K562 (cell line): ENCODE results near the gene MRPL37. TPM values are rescaled to one million over a fixed set of nuclear protein-coding genes. Genes with fewer than 3 reads are reported as not detected.
A peak's percentile ranks its signal among the peaks of the same experiment; 100 is the strongest.

Experiments used
- ATAC-seq: fragments of 200-7000 bp; cut with Tn5 transposase; 3 replicates; pipeline ENCODE4 v1.9.1; 2020; ENCODE audit warnings: moderate library complexity
- BruUV-seq: library from RNA; stranded (reverse); fragments of 400-500 nt; replicated peaks from 2 replicates; lab custom pipeline; 2021; lab: Mats Ljungman, UMichigan
- CTCF ChIA-PET: fragments of 300-600 bp; formaldehyde crosslinking; extraction: SDS; loops from one replicate; lab custom pipeline; 2021; ENCODE audit warnings: low intra/inter-chr PET ratio; lab: Yijun Ruan, JAX
- POLR2A ChIA-PET: fragments of 300-600, 350-650 bp; sonication (Branson Sonifier 250); formaldehyde crosslinking; extraction: SDS; loops from one replicate; lab custom pipeline; 2021; ENCODE audit warnings: antibody characterized with exemption, inconsistent platforms; lab: Yijun Ruan, JAX
- DNase-seq, 4 experiments: peaks; one replicate each; pipeline versions ENCODE4 v3.0.0 to v3.0.0-alpha.2; 2011 to 2018; ENCODE audit warnings: low spot score in 3 of 4, mixed read lengths in 3 of 4; ENCODE audit errors: extremely low read depth in 1 of 4
- FAIRE-seq: peaks from 2 replicates; lab custom pipeline; 2011; peaks lifted over from hg19 to GRCh38; lab: Jason Lieb, UNC
- H2AFZ ChIP-seq: 2 replicates; pipeline ENCODE4 v1.6.0; 2011; ENCODE audit warnings: low read depth, low read length, control low read depth, inconsistent platforms
- H3K27ac ChIP-seq: fragments of 200-600 bp; 3 replicates; pipeline ENCODE4 v1.8.0; 2011; ENCODE audit warnings: low read depth, mild to moderate bottlenecking, control low read depth, inconsistent platforms, low read length, moderate library complexity, mixed read lengths; ENCODE audit errors: extremely low read depth
- H3K27me3 ChIP-seq, 2 experiments: fragments of 300-600 bp in 1 of 2; 2 replicates in 1 of 2; 3 replicates in 1 of 2; pipeline versions ENCODE4 v1.6.0 to v1.8.0; 2011; ENCODE audit warnings: inconsistent platforms in 2 of 2, low read length in 2 of 2, mild to moderate bottlenecking in 1 of 2, mixed read lengths in 1 of 2, moderate library complexity in 1 of 2; ENCODE audit not compliant: control insufficient read depth in 2 of 2, insufficient read depth in 2 of 2
- H3K36me3 ChIP-seq: fragments of 300-600 bp; 3 replicates; pipeline ENCODE4 v1.8.0; 2011; ENCODE audit warnings: mild to moderate bottlenecking, low read length, inconsistent platforms; ENCODE audit not compliant: control insufficient read depth, insufficient read depth
- H3K4me1 ChIP-seq, 2 experiments: fragments of 200-600 bp in 1 of 2; replicated peaks in 1 of 2; 2 replicates in 1 of 2; 3 replicates in 1 of 2; pipeline versions ENCODE4 v1.5.1 to v1.8.0; 2011; ENCODE audit warnings: inconsistent platforms in 2 of 2, low read length in 2 of 2, mild to moderate bottlenecking in 1 of 2, mixed read lengths in 1 of 2, moderate library complexity in 1 of 2; ENCODE audit not compliant: control insufficient read depth in 2 of 2, insufficient read depth in 2 of 2
- H3K4me2 ChIP-seq: 2 replicates; pipeline ENCODE4 v1.6.1; 2011; ENCODE audit warnings: low read length, control low read depth, inconsistent platforms, mixed read lengths; ENCODE audit not compliant: insufficient read depth
- H3K4me3 ChIP-seq: fragments of 200-600 bp; sonication (generic), shearing (Covaris generic); 2 replicates; pipeline ENCODE4 v1.5.1; 2016; ENCODE audit warnings: control low read depth, inconsistent platforms
- H3K79me2 ChIP-seq: fragments of 200-600 bp; 3 replicates; pipeline ENCODE4 v1.8.0; 2011; ENCODE audit warnings: low read length, inconsistent platforms; ENCODE audit not compliant: control insufficient read depth, insufficient read depth
- H3K9ac ChIP-seq, 2 experiments: 2 replicates each; pipeline versions ENCODE4 v1.6.0 to v1.6.1; 2011; ENCODE audit warnings: low read depth in 2 of 2, low read length in 2 of 2, control low read depth in 1 of 2, inconsistent platforms in 1 of 2, mild to moderate bottlenecking in 1 of 2, mixed read lengths in 1 of 2; ENCODE audit not compliant: insufficient read depth in 1 of 2
- H3K9me1 ChIP-seq: one replicate; pipeline ENCODE4 v1.6.0; 2011; ENCODE audit warnings: inconsistent platforms, mild to moderate bottlenecking, low read length, moderate library complexity; ENCODE audit not compliant: control insufficient read depth, insufficient read depth
- H3K9me3 ChIP-seq: replicated peaks from 2 replicates; pipeline ENCODE4 v1.5.1; 2011; ENCODE audit warnings: low read depth, low read length, inconsistent platforms; ENCODE audit not compliant: control insufficient read depth, insufficient read depth
- H4K20me1 ChIP-seq: replicated peaks from 2 replicates; pipeline ENCODE4 v1.6.1; 2011; ENCODE audit warnings: low read length, inconsistent platforms, mixed read lengths; ENCODE audit not compliant: control insufficient read depth, insufficient read depth
- ATF4 ChIP-seq: fragments of 450-650 bp; formaldehyde crosslinking; IDR thresholded peaks from 2 replicates; pipeline ENCODE4 v1.4.0; 2022; ENCODE audit warnings: mild to moderate bottlenecking, moderate library complexity
- FOS ChIP-seq: IDR thresholded peaks from 3 replicates; pipeline ENCODE4 v1.6.1; 2011; ENCODE audit not compliant: insufficient read length; ENCODE audit errors: extremely low read depth
- KDM2B ChIP-seq: fragments of 250-450 bp; sonication (Bioruptor Pico); IDR thresholded peaks from 2 replicates; pipeline ENCODE4 v1.8.0; 2021; ENCODE audit warnings: mild to moderate bottlenecking, moderate library complexity
- NEUROD1 ChIP-seq: fragments of 150-350 bp; IDR thresholded peaks from 2 replicates; pipeline ENCODE4 v1.6.1; 2014; ENCODE audit warnings: borderline replicate concordance, low read length, low read depth; ENCODE audit not compliant: partially characterized antibody
- PRMT5 ChIP-seq: sonication (generic); formaldehyde crosslinking; IDR thresholded peaks from 2 replicates; pipeline ENCODE4 v1.5.0; 2020; ENCODE audit warnings: missing genetic modification reagents
- SREBF1 ChIP-seq: fragments of 150-350 bp; IDR thresholded peaks from 2 replicates; pipeline ENCODE4 v1.6.1; 2014; ENCODE audit warnings: antibody characterized with exemption, low read depth, low read length, borderline replicate concordance
- ZBTB2 ChIP-seq: fragments of 450-650 bp; IDR thresholded peaks from 2 replicates; pipeline ENCODE4 v1.6.1; 2016; ENCODE audit warnings: antibody characterized with exemption
- ZNF175 ChIP-seq: fragments of 200-800 bp; sonication (Bioruptor generic); IDR thresholded peaks from 2 replicates; pipeline ENCODE4 v1.6.1; 2016; ENCODE audit warnings: low read depth, mild to moderate bottlenecking, missing genetic modification characterization, missing compliant biosample characterization
- ZNF57 ChIP-seq: fragments of 450-650 bp; formaldehyde crosslinking; IDR thresholded peaks from 2 replicates; pipeline ENCODE4 v1.4.0; 2020; ENCODE audit warnings: mild to moderate bottlenecking, moderate library complexity
- WGBS: fragments of 100-300 bp; shearing (Covaris generic); methylation state at CpG from one replicate; pipeline ENCODE4 v1.1.6; 2016; ENCODE audit warnings: low coverage, mixed read lengths; ENCODE audit not compliant: insufficient coverage; ENCODE audit errors: missing lambda C conversion rate; 5-methylcytosine and 5-hydroxymethylcytosine counted together
- in situ Hi-C: fragments of 300-500 bp; cut with MboI; formaldehyde crosslinking; loops from 4 replicates; pipeline ENCODE4 v1.15.0; 2018; ENCODE audit warnings: inconsistent platforms, mixed read lengths
- intact Hi-C: fragments of 100-400 bp; cut with micrococcal nuclease; formaldehyde crosslinking; loops from 2 replicates; pipeline ENCODE4 v1.14.2; 2022
- polyA plus RNA-seq, 8 experiments: library from polyadenylated mRNA; depleted of rRNA in 4 of 8; stranded (reverse) in 5 of 8; unstranded in 3 of 8; fragments of >200 nt; fragmentation: Nextera tagmentation in 2 of 8; fragmentation: Illumina TruSeq in 1 of 8; extraction: Ambion mirVana in 2 of 8; extraction: Trizol in 1 of 8; gene quantifications; 2 replicates each; pipeline versions ENCODE4 v1.2.1 to v1.2.3, GENCODE V29; 2011 to 2014; ENCODE audit warnings: inconsistent platforms in 1 of 8, missing spikeins in 1 of 8
- total RNA-seq, 7 experiments: library from RNA; depleted of rRNA in 6 of 7; stranded (reverse); fragments of >200 nt in 6 of 7; fragmentation: Illumina TruSeq in 2 of 7; extraction: Trizol in 2 of 7; gene quantifications; 2 replicates each; pipeline versions ENCODE4 v1.2.1 to v1.2.3, GENCODE V29; 2011 to 2021; ENCODE audit warnings: low replicate concordance in 1 of 7

MRPL37 gene
- total and polyA plus RNA-seq, 9 of the 15 experiments (the other 6 are each of a cell fraction or from before 2014, with no cell fraction given), result 52.2 to 303 (median 180) TPM

GRCh38 chr1:54265126-54265525, 65.2 kb downstream of the MRPL37 start:
- Histone ChIP-seq H3K4me3 (no peak overlapping the region), H3K9me3 (no peaks in the 10 kb centered on the region), H4K20me1 (peaks cover 48% of the 10 kb centered on the region), H3K27ac (no peak overlapping the region), H3K79me2 (peaks cover 15% of the 10 kb centered on the region; the same call in 2 of the 3 replicates), H3K36me3 (peaks cover 40% of the 10 kb centered on the region; the same call in 2 of the 3 replicates), H3K4me1 (peaks cover 0 to 6% of the 10 kb centered on the region in 2 experiments; a peak in 2 of 5 replicates), H3K27me3 (no peaks in the 10 kb centered on the region), H3K9ac (peak overlapping the region in 1 of 2 experiments; percentile 27; a peak in 1 of 4 replicates), H2AFZ (no peak overlapping the region), H3K9me1 (peaks cover 7% of the 10 kb centered on the region), H3K4me2 (no peak overlapping the region)
- whole genome bisulfite sequencing, result 82% methylated on average over 8 of the region's 8 CpGs
- FAIRE-seq (peak; percentile 61), ATAC-seq (no peak), DNase-seq (no peak)
- POLR2A ChIA-PET, result interaction anchor here (0.5 to 0.7 kb wide), 3 partner anchors 16 to 321 kb away, joined by 3 read pairs; no protein-coding TSS in a partner anchor
- in situ Hi-C loops (no loop called here), intact Hi-C loops (no loop called here)
- TF ChIP-seq PRMT5 (CRISPR knock-in tag) (no peak), ZNF57 (CRISPR knock-in tag) (no peak), SREBF1 (no peak), ZNF175 (CRISPR knock-in tag) (no peak), ZBTB2 (no peak), ATF4 (CRISPR knock-in tag) (no peak), NEUROD1 (no peak), FOS (no peak), KDM2B (CRISPR knock-in tag) (no peak)
- BruUV-seq, result no TSS peak
- CTCF ChIA-PET, result no interaction called here
